Endothelial cell of umbilical vein (primary cell): Measurements from ENCODE around the gene KLHL26. TPM values are rescaled to one million over a fixed set of nuclear protein-coding genes. Genes with fewer than 3 reads are reported as not detected.

Experiments used
- BruUV-seq: library from RNA; stranded (reverse); fragments of 400-500 nt; replicated peaks from 2 replicates; lab custom pipeline; 2021; lab: Mats Ljungman, UMichigan
- CTCF ChIA-PET: fragments of 300-600, 350-600 bp; sonication (Branson Sonifier 250); formaldehyde crosslinking; loops from one replicate; lab custom pipeline; 2021; ENCODE audit warnings: antibody characterized with exemption, inconsistent platforms; lab: Charles Lee
- POLR2A ChIA-PET: fragments of 300-600, 350-600 bp; sonication (Branson Sonifier 250); formaldehyde crosslinking; loops from one replicate; lab custom pipeline; 2021; ENCODE audit warnings: antibody characterized with exemption, inconsistent platforms; lab: Charles Lee
- DNase-seq: peaks from one replicate; pipeline ENCODE4 v3.0.0-alpha.2; 2011; ENCODE audit warnings: low read depth, low spot score
- FAIRE-seq: peaks from 2 replicates; lab custom pipeline; 2011; peaks lifted over from hg19 to GRCh38; lab: Jason Lieb, UNC
- H2AFZ ChIP-seq: 2 replicates; pipeline ENCODE4 v1.6.0; 2012; ENCODE audit warnings: low read depth, low read length, control low read depth, inconsistent platforms
- H3K27ac ChIP-seq: 2 replicates; pipeline ENCODE4 v1.5.1; 2011; ENCODE audit warnings: low read depth, mild to moderate bottlenecking, control low read depth, low read length, moderate library complexity; ENCODE audit not compliant: insufficient read depth
- H3K27me3 ChIP-seq, 2 experiments: 2 replicates each; pipeline versions ENCODE4 v1.6.0 to v1.6.1; 2011; ENCODE audit warnings: low read length in 2 of 2, mixed read lengths in 1 of 2; ENCODE audit not compliant: control insufficient read depth in 2 of 2, insufficient read depth in 2 of 2
- H3K36me3 ChIP-seq, 2 experiments: 2 replicates in 1 of 2; 3 replicates in 1 of 2; pipeline ENCODE4 v1.5.1; 2011; ENCODE audit warnings: low read length in 2 of 2, mild to moderate bottlenecking in 1 of 2, moderate library complexity in 1 of 2; ENCODE audit not compliant: control insufficient read depth in 2 of 2, insufficient read depth in 2 of 2; ENCODE audit errors: extremely low read depth in 1 of 2
- H3K4me1 ChIP-seq: 3 replicates; pipeline ENCODE4 v1.5.1; 2011; ENCODE audit warnings: mild to moderate bottlenecking, low read length; ENCODE audit not compliant: control insufficient read depth, insufficient read depth; ENCODE audit errors: extremely low read depth
- H3K4me2 ChIP-seq: 2 replicates; pipeline ENCODE4 v1.6.1; 2011; ENCODE audit warnings: low read length, control low read depth, mixed read lengths; ENCODE audit not compliant: insufficient read depth
- H3K4me3 ChIP-seq, 3 experiments: fragments of 200-600 bp in 1 of 3; sonication (generic), shearing (Covaris generic) in 1 of 3; replicated peaks in 1 of 3; 2 replicates each; pipeline ENCODE4 v1.5.1; 2011 to 2016; ENCODE audit warnings: control low read depth in 3 of 3, low read length in 3 of 3, mild to moderate bottlenecking in 2 of 3, inconsistent platforms in 1 of 3, low read depth in 1 of 3, moderate library complexity in 1 of 3; ENCODE audit not compliant: insufficient read depth in 1 of 3
- H3K79me2 ChIP-seq: 2 replicates; pipeline ENCODE4 v1.6.0; 2012; ENCODE audit warnings: low read length, inconsistent platforms; ENCODE audit not compliant: control insufficient read depth, insufficient read depth
- H3K9ac ChIP-seq: replicated peaks from 2 replicates; pipeline ENCODE3; 2011; ENCODE audit warnings: low read length, control low read depth; ENCODE audit not compliant: insufficient read depth; ENCODE audit errors: extremely low read depth
- H3K9me1 ChIP-seq: replicated peaks from 3 replicates; pipeline ENCODE4 v1.6.0; 2011; ENCODE audit warnings: mild to moderate bottlenecking, low read length; ENCODE audit not compliant: control insufficient read depth, insufficient read depth; ENCODE audit errors: extremely low read depth
- H3K9me3 ChIP-seq: replicated peaks from 2 replicates; pipeline ENCODE4 v1.5.1; 2012; ENCODE audit warnings: low read length, inconsistent platforms; ENCODE audit not compliant: control insufficient read depth, insufficient read depth
- H4K20me1 ChIP-seq: replicated peaks from 2 replicates; pipeline ENCODE3; 2011; ENCODE audit warnings: mild to moderate bottlenecking, low read length; ENCODE audit not compliant: control insufficient read depth, insufficient read depth; ENCODE audit errors: extremely low read depth
- CTCF ChIP-seq, 2 donors: IDR thresholded peaks; 1 replicate in 1 of 2; 2 replicates in 1 of 2; pipeline ENCODE4 v1.5.1; 2011; ENCODE audit warnings: low read length in 2 of 2, mild to moderate bottlenecking in 2 of 2, moderate library complexity in 2 of 2, control low read depth in 1 of 2, inconsistent platforms in 1 of 2, low read depth in 1 of 2; ENCODE audit not compliant: insufficient read depth in 1 of 2; ENCODE audit errors: extremely low read depth in 1 of 2
- EZH2 ChIP-seq: IDR thresholded peaks from 2 replicates; pipeline ENCODE4 v1.6.1; 2012; ENCODE audit warnings: borderline replicate concordance, low read depth, mild to moderate bottlenecking, moderate library complexity, low read length, inconsistent platforms; ENCODE audit not compliant: severe bottlenecking
- FOS ChIP-seq: IDR thresholded peaks from 2 replicates; pipeline ENCODE4 v1.6.1; 2011; ENCODE audit warnings: mild to moderate bottlenecking, low read length, moderate library complexity, borderline replicate concordance; ENCODE audit not compliant: insufficient read depth
- GATA2 ChIP-seq: IDR thresholded peaks from 2 replicates; pipeline ENCODE4 v1.7.0; 2011; ENCODE audit warnings: low read depth, mild to moderate bottlenecking, moderate library complexity, mixed read lengths, low read length; ENCODE audit not compliant: insufficient read length, insufficient read depth
- JUN ChIP-seq: IDR thresholded peaks from 2 replicates; pipeline ENCODE4 v1.6.1; 2011; ENCODE audit warnings: borderline replicate concordance, low read depth; ENCODE audit not compliant: insufficient read length, insufficient read depth
- MAX ChIP-seq: IDR thresholded peaks from 2 replicates; pipeline ENCODE4 v1.6.1; 2011; ENCODE audit not compliant: insufficient read depth, insufficient read length
- MYC ChIP-seq: IDR thresholded peaks from one replicate; pipeline ENCODE4 v1.6.1; 2011; ENCODE audit warnings: mild to moderate bottlenecking, low read depth, low read length
- POLR2A ChIP-seq: IDR thresholded peaks from 2 replicates; pipeline ENCODE4 v1.6.1; 2012; ENCODE audit warnings: low read depth, mild to moderate bottlenecking, control low read depth, low read length
- POLR2AphosphoS5 ChIP-seq: IDR thresholded peaks from 2 replicates; pipeline ENCODE4 v1.6.1; 2012; ENCODE audit warnings: low read depth, mild to moderate bottlenecking, control low read depth, low read length, moderate library complexity; ENCODE audit not compliant: insufficient read depth
- dilution Hi-C: fragments of 300-500 bp; cut with MboI; formaldehyde crosslinking; loops from one replicate; pipeline ENCODE4 v1.15.0; 2019; ENCODE audit warnings: low sequenced_read_pairs; ENCODE audit not compliant: extremely low pct_ligation_motif_present
- intact Hi-C: fragments of 100-400 bp; cut with micrococcal nuclease; formaldehyde crosslinking; loops from one replicate; pipeline ENCODE4 v1.10.0; 2022
- polyA plus RNA-seq, 4 experiments: library from polyadenylated mRNA; depleted of rRNA in 3 of 4; stranded (reverse) in 3 of 4; unstranded in 1 of 4; fragments of >200 nt; gene quantifications; 2 replicates each; pipeline versions ENCODE4 v1.2.1 to v1.2.3, GENCODE V29; 2011 to 2012; ENCODE audit warnings: missing spikeins in 1 of 4
- total RNA-seq: library from RNA; stranded (reverse); gene quantifications from 2 replicates; pipeline ENCODE4 v1.2.3, GENCODE V29; 2021

Gene KLHL26
- total and polyA plus RNA-seq, 2 donors (not counting 3 experiments of a cell fraction or from before 2014, with no cell fraction given): 2.4 to 6.2 TPM

GRCh38 chr19:18618236-18618635 lies 18.6 kb upstream of the KLHL26 start:
- intact Hi-C loops: no loop called here
- Histone ChIP-seq H3K36me3 (no peaks in the 10 kb centered on the region), H2AFZ (no peak overlapping the region), H3K79me2 (no peaks in the 10 kb centered on the region), H3K9me1 (no peaks in the 10 kb centered on the region), H3K9ac (no peak overlapping the region), H3K4me2 (no peak overlapping the region), H3K9me3 (no peaks in the 10 kb centered on the region), H3K4me1 (no peaks in the 10 kb centered on the region), H3K27me3 (peaks cover 14% of the 10 kb centered on the region in 2 experiments), H4K20me1 (no peaks in the 10 kb centered on the region), H3K27ac (no peak overlapping the region), H3K4me3 (no peak overlapping the region)
- dilution Hi-C loops: no loop called here
- no TSS peak for BruUV-seq
- POLR2A ChIA-PET: no interaction called here
- DNase-seq (no peak), FAIRE-seq (no peak)
- TF ChIP-seq EZH2 (no peak), FOS (no peak), GATA2 (no peak), POLR2A (no peak), JUN (no peak), MYC (no peak), MAX (no peak), POLR2AphosphoS5 (no peak), CTCF (IDR thresholded peaks at IDR 0.05; ENCODE audit: extremely low read depth in 1 of 2, insufficient read depth in 1 of 2, low read depth in 1 of 2, low read length in 2 of 2) (no peak)
- CTCF ChIA-PET: no interaction called here
